GM21786 (cell line): ENCODE data around the gene GHR.

Source experiments
- ATAC-seq: cut with Tn5 transposase; IDR thresholded peaks from one replicate; pipeline ENCODE4 v1.9.1; 2021; ENCODE audit not compliant: unreplicated experiment

GHR gene

DNA sequence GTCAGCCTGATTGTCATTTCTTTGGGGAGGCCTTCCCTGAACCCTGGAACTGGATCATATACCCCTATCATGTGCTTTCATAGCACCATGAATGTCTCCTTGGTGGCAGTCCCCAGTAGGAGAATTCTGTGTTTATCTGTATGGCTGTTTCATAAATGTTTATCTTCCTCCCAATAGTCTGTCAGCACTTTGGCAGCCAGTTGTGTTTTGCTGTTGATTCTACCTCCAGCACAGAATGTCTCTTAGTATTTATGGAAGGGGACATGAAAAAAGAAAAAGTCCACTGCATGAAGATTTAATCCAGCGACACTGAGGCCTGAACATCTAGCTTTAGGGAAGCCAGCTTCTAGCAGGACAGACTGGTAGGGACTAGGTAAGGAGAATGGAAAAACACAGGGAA lies 38.3 kb downstream of the GHR start:
- no peak for ATAC-seq

DNA sequence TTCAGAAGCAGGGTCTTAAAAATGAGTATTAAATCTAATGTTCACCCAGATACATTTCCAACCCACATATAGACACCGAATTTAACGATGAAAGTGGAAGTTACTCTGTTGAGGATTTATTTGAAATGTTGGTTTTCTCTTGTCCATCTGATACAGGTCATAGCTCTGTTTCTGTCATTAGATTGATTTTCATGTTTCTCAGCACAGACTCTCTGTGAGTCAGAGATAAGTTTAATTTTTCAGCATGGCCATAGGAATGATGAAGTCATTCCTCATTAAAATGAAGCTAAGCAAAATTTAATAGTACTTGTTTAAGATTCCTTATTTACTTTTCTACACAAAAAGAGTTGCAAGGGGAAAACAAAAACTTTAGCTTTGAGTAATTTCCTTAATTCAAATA lies 38.8 kb downstream of the GHR start:
- no peak for ATAC-seq

DNA sequence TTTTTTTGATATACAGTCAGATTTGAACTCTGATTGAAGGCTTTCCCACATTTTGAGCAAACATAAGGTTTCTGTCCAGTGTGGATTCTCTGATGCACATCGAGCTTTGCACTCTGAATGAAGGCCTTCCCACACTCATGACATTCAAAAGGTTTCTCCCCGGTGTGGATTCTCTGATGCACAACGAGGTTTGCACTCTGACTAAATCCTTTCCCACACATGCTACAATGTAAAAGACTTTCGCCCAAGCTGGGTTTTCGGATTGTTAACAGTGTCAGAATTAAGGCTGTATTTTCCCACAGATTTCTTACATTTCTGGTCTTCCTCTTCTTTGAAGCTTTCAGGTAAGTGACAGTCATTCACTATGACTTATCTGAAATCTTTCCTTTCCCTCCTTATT lies 44.3 kb downstream of the GHR start:
- ATAC-seq, result no peak

DNA sequence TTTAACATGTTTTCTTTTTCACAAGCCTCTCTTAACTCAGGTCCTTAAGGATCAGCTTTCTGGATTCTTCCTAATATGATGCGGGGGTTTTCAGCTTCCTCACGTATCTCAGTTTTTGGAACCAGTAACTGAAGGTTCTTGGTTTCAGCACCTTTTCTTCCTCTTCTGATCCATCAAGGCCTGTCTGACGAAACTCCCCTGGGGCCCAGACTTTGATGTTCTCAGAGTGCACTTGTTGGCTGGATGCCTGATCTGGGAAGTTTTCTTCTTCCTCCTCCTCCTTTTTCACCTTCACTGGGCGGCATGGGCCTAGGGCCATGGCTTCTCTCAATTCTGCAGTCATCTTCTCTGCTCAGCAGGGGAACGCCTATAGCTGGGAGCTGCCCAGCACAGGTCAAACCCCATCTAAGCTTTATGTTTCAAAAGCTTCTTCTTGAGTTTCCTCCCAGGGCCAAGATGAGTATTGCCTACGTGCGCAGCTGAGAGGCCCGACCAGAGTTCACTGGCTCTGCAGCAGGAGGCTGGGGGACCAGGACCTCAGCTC lies 44.8 kb downstream of the GHR start:
- ATAC-seq, result no peak

DNA sequence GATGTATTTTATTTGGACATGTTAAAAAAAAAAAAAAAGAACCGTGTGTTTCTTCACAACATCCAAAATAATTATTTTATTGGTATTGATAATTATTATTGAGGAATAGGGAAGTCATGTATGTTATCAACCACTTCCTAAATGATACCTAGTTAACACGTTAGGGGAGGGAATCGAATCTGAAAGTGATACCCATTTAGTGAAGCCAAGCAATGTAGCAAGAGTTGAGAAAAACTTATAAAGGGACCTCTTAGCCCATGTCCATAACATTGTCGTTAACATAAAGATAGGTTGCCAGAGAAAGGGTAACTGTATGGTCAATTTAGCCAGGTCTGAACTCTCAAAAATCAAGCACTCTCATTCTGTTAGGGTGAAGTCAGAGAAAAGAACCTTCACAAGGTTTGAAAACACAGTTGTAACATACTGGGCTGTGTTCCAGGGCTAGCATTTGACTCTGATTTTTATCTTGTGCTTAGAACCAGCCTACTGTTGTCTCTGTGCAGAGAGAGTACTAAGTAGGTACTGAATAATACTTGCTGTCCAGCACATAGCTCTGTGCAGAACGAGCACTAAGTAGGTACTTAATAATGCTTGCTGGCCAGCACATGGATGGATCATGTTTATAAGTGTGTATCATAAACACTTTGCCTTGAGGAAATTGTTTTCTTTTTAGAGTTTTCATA lies 60.4 kb downstream of the GHR start:
- no peak for ATAC-seq

DNA sequence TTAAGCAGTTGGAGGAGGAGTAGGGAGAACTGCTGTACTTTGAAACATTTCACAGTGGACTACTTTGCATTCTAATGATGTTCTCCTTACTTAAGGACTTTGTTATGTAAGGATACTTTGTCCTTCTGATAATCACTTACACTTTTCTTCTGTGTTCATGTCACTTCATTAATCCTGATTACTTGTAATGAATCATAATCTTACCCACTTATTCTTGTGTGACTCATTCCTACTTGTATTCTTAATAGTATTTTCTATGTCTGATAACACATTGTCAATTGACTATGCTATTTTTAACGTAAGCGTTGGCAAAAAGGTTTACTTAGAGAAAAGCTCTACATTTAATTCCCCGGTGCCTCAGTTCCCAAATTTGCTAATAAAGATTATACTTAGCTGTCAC lies 63.8 kb downstream of the GHR start:
- no peak for ATAC-seq

DNA sequence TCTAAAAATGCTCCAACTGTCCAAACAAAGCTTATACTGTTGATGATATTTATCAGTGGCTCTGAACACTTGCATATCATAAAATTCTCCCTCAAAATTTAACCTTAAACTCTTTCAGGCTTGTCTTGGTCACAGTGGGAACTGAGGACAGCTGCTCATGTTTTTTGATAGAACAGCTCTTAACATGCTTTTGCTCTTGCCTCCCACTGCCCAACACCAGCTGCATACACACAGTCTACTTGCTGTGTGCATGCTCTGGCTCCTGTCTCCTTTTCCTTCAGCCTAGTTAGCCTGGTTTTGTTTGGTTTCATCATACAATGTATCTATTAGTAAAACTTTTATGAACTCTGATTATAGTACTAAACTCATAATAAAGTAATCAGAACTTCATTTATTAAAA lies 64.6 kb downstream of the GHR start:
- ATAC-seq, result no peak

DNA sequence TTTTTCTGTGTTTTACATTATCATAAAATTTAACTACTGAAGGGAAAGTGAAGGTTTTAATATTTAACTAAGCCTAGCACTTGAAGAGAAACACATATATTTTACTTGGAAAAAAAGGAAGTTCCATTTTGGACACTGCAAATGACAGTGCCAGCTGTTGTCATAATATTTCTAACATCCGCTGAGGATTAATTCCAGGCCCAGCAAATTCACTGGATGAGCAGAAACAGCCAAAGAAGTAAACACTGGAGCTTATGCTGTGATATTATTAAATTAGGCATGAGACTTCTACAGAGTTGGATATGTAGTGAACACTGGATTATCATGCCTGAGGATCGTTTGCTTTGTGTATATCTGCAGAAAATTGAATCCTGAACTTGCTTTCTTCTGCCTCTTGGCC lies 67.6 kb downstream of the GHR start:
- ATAC-seq, result no peak

DNA sequence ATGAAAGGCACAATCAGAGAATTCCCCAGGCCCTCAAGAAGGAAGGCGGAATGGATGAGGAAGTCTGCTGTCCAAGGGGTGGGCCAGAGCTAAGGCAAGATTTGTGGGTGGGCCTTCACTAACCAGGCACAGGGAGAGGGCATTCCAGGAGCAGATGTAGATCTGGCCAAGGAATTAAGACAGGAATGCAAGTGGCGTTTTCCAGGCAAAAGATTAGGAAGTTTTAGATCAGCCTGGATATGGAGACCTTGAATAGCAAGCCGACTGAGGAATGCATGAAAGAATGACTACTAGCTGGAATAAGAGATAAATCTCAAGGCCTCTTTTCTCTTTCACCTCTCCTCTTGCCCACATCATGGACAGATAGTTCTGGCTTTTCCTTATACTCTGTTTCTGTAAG lies 68.5 kb downstream of the GHR start:
- ATAC-seq, result no peak

DNA sequence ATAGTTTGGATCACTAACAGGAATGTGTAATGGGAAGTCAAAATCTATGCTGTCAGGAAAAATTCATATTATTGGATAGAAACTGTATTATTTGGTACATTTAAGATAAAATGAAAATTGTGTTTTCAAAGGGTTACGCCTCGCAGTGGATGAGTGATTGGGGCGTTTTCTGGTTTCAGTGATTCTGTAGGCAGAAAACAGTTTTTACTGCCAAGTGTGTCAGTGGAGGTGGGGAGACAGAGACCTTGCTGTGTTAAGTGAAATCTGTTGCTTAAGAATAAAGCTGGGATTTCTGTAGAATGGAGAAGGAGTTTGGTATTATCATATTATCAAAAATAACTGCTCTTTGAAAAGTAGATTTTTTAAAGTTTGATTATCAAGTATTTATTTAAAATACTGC lies 69.7 kb downstream of the GHR start:
- no peak for ATAC-seq

DNA sequence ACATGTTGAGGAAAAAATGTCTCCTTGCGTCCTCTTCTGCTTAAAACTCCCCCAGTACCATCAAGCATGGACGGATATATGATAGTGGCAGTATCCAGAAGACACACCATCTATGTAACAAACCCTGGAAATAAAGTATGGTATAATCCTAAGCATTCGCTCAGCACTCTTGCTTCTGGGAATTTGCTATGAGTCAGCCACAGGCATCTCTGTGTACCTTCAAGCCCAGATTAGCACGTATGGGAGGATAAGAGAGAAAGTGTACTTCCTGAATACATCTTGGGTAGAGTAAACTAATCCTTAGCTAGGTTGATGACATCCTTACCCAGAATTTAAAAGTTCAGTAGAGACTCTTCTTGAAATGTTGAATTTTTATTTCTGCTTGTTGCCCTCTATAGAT lies 71.2 kb downstream of the GHR start:
- ATAC-seq, result no peak

DNA sequence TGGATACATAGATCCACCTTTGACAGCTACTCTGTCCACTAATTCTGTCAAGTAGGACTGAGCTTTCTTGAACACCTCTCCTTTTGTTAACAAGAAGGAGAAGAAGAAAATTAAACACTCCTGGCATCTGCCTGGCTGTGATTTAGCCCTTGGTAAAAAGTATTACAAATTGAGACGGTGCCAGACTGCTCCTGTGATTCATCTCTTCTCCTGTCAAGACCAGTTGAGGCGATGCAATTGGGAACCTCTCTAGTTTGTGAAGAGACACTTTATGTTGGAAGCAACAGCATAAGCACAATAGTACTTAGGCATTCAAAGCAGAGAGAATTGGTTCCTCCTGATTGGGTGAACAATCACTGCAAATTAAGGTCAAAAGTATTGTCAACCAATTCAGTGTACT lies 72.7 kb downstream of the GHR start:
- ATAC-seq, result no peak

DNA sequence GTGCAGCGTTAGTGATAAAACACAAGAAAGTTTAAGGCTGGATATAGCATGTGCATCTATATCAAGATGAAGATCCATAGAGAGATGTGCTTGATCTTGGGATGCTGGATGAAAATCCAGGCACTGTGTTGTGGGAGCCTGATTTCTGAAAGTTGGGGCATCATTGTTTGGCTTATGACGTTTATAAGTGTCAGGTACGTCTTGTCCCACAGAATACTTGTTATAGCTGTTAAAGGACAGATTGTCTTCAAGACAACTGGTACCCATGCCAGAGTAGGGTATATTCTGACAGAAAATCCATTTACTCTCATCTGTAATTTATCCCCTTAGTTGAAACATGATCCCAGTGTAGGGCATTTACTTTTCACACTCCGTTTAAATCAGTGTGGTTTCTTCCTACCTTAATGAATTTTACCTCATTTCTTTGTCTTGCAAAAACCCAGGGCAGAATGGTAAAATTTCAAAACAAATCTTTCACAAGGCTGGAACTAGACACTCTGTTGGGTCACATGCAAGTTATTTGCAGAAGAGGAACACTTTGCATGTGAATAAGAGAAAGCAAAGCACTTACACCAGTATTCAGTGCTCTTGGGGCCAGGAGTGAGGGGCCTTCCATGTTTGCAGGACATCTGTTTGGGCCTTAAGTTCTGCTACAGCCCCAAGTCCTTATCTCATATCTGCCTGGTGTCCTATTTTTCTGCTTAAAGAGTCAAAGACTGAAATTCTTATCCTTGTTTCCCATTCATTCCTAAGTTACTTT lies 73.3 kb downstream of the GHR start:
- ATAC-seq, result no peak

DNA sequence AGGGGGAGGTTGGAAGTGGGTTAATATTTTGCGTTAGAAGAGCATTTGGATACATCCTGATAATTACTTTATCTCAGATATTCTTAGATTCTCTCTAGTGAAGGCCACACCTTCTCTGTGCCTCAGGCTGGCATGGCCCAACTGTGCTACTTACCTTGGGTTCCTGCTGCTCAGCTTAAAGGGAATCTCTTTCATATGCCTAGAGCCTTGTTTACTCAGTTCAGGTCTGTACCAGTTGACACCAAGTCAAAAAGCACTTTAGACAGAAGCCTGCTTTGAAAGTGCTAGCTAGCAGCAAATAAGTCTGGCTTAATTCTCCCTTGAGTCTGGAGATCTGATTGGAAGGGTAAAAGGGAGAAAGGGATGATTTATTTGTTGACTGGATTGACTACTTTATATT lies 74.8 kb downstream of the GHR start:
- ATAC-seq, result no peak

DNA sequence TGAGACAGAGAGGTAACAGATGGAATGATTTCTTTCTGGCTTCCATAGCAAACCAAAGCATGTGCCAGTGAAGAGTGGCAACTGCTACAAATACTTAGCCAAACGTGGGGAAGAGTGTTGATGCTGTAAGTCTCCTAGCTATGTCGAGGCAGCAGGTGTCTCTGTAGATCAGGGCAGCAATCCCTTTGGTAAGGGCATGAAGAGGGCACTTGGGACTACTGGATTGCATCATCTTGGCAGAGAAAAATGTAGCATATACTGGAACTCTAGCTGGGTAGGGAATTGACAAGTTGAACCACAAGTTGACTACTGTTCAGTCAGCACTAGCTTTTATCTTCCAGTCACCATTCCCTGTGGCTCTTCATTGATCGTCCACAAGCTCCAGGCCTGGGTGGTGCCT lies 75.8 kb downstream of the GHR start:
- ATAC-seq, result no peak

DNA sequence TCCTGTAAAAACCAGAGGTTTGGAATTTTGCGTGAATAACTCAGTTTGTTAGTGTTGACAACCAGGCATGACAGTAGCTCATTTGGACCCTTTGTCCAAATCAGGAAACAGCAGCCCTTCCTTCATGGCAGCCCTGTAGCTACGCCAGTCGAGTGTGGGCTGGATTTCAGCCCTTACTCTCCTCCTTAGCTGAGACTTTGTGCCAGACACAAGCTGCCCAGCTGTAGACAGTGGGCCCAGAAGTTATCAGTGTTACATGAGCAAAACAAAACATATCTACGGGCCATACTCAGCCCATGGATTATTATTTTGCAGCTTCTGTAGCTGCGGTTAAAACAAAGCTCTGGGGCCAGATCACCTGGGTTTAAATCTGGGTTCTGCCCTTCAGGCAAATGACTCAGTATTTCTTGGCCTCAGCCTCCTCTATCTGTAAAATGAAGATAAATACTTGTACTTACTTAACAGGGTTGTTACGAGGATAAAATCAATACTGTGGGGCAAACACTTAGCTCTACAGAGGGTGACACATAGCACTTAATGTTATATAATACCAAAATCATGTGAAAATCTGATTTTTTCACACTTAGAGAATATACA lies 76.9 kb downstream of the GHR start:
- ATAC-seq, result no peak

DNA sequence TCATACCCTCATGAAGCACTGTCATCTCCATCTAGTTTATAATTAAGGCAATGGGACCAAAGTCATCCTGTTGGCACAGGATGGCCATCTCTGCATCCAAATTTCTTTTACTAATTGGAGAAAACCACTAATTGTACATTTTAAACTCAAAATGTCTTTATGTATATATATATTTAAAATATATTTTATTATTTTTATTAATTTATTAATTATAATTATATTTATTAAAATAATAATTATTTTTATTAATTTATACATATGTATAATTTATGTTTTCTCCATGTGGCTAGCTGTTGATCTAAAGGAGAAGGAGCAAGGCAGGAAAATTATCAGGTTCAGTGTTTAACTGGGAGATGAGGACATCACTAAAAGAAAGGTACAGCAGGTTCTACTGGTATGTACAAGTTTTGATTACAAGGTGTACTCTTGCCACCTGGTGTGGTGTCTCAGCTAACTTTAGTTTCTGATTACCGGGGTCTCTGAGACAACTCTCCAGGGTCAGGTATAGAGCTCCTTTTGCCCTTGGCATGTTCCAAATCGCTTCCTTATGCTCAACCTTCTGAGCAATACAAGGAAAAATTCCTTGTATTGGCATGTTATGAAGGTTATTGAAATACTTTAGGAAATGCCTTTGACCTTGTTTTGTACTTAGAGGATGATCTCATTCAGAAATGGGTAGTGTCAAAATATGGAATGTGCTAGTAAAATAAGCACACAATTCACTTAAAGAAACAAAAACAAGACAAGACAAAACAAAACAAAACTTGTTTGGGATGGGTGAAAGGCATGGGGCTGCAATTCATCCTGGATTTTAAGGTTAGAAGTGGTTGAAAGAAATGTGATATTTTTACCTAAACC lies 79.6 kb downstream of the GHR start:
- no peak for ATAC-seq

DNA sequence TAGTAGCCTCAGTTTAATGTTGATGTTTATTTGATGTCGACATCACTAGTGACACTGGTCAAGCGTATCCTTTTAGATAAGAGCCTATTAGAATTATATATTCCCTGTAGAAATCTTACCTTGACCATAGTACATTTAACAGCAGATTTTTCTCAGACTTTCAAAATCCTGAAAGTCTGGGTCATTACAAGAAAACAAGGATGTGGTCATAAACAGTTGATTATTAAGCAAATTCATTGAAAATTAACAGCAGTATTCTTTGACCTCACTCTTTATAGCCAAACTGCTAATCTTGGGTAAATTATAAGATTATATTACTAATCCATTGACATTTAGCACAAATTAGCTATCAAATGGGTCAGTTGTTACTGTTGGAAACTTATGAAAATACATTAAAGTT lies 83.4 kb downstream of the GHR start:
- ATAC-seq, result no peak

DNA sequence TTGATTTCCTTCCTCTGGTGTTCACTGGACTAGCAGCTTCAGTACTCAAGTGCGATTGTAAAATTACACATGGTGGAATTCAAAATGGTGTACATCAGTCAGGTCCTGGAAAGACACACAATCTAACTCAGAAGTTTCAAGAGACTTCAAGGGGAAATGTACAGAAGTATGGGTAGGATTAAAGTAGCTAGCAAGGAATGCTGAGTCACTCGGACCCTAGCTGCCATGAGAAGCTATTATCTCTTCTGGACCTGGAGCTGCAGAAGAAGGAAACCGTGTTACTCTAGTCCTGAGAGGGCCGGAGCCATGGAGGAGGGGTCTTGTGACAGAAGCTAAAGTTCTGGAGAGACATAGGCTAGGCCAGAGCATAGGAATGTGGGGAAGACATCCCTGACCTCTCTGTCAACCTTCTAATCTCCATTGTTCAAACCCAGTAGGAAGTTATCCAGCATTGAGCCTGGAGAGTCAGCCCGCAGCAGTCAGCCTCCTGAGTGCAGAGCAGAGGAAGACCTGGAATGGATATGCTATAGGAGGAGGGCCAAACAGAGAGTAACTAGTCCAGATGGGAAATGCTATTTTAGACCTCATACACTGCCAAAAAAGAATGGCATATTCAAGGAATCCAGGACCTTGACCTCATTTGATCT lies 84.3 kb downstream of the GHR start:
- ATAC-seq, result no peak

DNA sequence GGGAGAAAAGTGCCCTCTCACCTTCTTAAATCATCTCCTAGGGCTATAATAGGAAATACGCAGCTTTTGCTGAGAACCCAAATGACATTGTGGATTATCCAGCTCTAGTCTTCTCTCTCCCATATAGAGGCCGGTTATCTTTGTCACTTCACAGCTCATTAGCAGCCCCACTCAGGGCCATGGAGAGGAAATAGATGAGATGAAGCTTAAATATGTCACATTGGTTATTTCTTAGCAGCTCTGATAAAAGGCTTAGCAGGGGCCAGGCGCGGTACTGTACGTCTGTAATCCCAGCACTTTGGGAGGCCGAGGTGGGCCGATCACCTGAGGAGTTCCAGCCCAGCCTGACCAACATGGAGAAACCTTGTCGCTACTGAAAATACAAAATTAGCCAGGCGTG lies 90.0 kb downstream of the GHR start:
- no peak for ATAC-seq

DNA sequence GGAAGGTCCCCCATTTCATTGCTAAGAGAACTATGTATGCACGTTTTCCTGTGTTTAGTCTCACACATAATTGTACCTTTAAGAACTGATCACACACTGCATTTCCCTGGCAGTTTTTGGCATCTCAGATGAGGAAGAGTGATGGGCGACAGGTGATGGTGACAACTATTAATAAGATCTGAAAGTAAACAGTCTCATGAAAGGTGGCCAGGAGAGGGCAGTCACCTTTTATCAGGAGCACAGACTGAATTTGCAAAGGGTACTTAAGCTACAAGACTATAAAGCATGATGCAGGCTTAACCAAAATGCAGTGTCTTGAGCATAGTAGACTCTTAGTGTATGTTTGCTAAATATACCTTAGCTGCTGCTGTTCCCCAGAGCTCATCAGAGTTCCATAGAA lies 91.5 kb downstream of the GHR start:
- ATAC-seq, result no peak
